HepG2 (cell line): Measurements from ENCODE around the gene UBE2Q1. TPM values are rescaled to one million over a fixed set of nuclear protein-coding genes. Genes with fewer than 3 reads are reported as not detected.

Experiments
- ATF3 ChIP-seq: sonication (generic); formaldehyde crosslinking; IDR thresholded peaks from 2 replicates; pipeline ENCODE4 v1.4.0; 2020; ENCODE audit warnings: missing genetic modification reagents
- BCL6 ChIP-seq: IDR thresholded peaks from 2 replicates; pipeline ENCODE4 v1.6.1; 2016; ENCODE audit warnings: missing genetic modification reagents, missing compliant biosample characterization
- CBX1 ChIP-seq: IDR thresholded peaks from one replicate; pipeline ENCODE4 v1.6.1; 2016; ENCODE audit warnings: antibody characterized with exemption, low read depth
- GABPA ChIP-seq, 2 experiments: IDR thresholded peaks; 2 replicates each; pipeline ENCODE4 v1.6.1; 2011 to 2016; ENCODE audit warnings: low read depth in 2 of 2, low read length in 1 of 2, missing biosample characterization in 1 of 2, missing genetic modification characterization in 1 of 2
- GATAD2A ChIP-seq: IDR thresholded peaks from 2 replicates; pipeline ENCODE4 v1.6.1; 2016
- HMG20A ChIP-seq: IDR thresholded peaks from 2 replicates; pipeline ENCODE4 v1.6.1; 2016; ENCODE audit warnings: borderline replicate concordance
- KDM1A ChIP-seq: IDR thresholded peaks from 2 replicates; pipeline ENCODE4 v1.6.1; 2016; ENCODE audit warnings: missing compliant biosample characterization
- MBD4 ChIP-seq: IDR thresholded peaks from 2 replicates; pipeline ENCODE4 v1.6.1; 2012; ENCODE audit warnings: low read length, inconsistent platforms, borderline replicate concordance
- MTF1 ChIP-seq: sonication (generic); formaldehyde crosslinking; IDR thresholded peaks from 2 replicates; pipeline ENCODE4 v1.5.0; 2020; ENCODE audit warnings: missing genetic modification reagents
- NFKBIZ ChIP-seq: IDR thresholded peaks from 2 replicates; pipeline ENCODE4 v1.6.1; 2018; ENCODE audit warnings: missing genetic modification reagents, missing compliant biosample characterization
- NFRKB ChIP-seq: fragments of 450-650 bp; IDR thresholded peaks from 2 replicates; pipeline ENCODE4 v1.6.1; 2017
- RFXANK ChIP-seq: IDR thresholded peaks from 2 replicates; pipeline ENCODE4 v1.6.1; 2016
- SRY ChIP-seq: sonication (generic); formaldehyde crosslinking; IDR thresholded peaks from 2 replicates; pipeline ENCODE4 v1.8.0; 2022; ENCODE audit warnings: mild to moderate bottlenecking, missing genetic modification reagents
- THYN1 ChIP-seq: sonication (generic); formaldehyde crosslinking; IDR thresholded peaks from 2 replicates; pipeline ENCODE4 v1.8.1; 2023; ENCODE audit warnings: low read depth, mild to moderate bottlenecking, moderate library complexity, missing genetic modification reagents, borderline replicate concordance
- TP53 ChIP-seq: sonication (generic); formaldehyde crosslinking; conservative IDR thresholded peaks from 2 replicates; pipeline ENCODE4 v1.4.0; 2020; ENCODE audit warnings: missing genetic modification reagents
- ZNF142 ChIP-seq: sonication (generic); formaldehyde crosslinking; IDR thresholded peaks from 2 replicates; pipeline ENCODE4 v1.4.0; 2020; ENCODE audit warnings: missing genetic modification reagents
- ZNF251 ChIP-seq: sonication (generic); formaldehyde crosslinking; IDR thresholded peaks from 2 replicates; pipeline ENCODE4 v1.9.0; 2021; ENCODE audit warnings: mild to moderate bottlenecking, missing genetic modification reagents
- ZNF552 ChIP-seq: sonication (generic); formaldehyde crosslinking; IDR thresholded peaks from 2 replicates; pipeline ENCODE4 v1.9.0; 2022; ENCODE audit warnings: missing genetic modification reagents, mild to moderate bottlenecking, borderline replicate concordance
- ZNF567 ChIP-seq: sonication (generic); formaldehyde crosslinking; IDR thresholded peaks from 2 replicates; pipeline ENCODE4 v1.8.1; 2023; ENCODE audit warnings: mild to moderate bottlenecking, missing genetic modification reagents, borderline replicate concordance
- ZNF574 ChIP-seq: sonication (generic); formaldehyde crosslinking; IDR thresholded peaks from 2 replicates; pipeline ENCODE4 v1.4.0; 2020; ENCODE audit warnings: missing genetic modification reagents
- polyA plus RNA-seq, 8 experiments: library from polyadenylated mRNA; depleted of rRNA in 3 of 8; stranded (reverse) in 7 of 8; unstranded in 1 of 8; fragments of >200 nt; fragmentation: Illumina TruSeq in 4 of 8; extraction: Trizol in 4 of 8; gene quantifications; 2 replicates each; pipeline versions ENCODE4 v1.2.1 to v1.2.3, GENCODE V29; 2011 to 2016; ENCODE audit warnings: low read depth in 4 of 8, missing spikeins in 1 of 8, mixed read lengths in 1 of 8; ENCODE audit not compliant: insufficient read depth in 1 of 8
- total RNA-seq, 5 experiments: library from RNA; depleted of rRNA; stranded (reverse); fragments of >200 nt; fragmentation: Illumina TruSeq; extraction: Trizol; gene quantifications; 2 replicates each; pipeline ENCODE4 v1.2.3, GENCODE V29; 2016; ENCODE audit warnings: low read depth in 1 of 5

Gene UBE2Q1
- total and polyA plus RNA-seq, 2 of the 13 experiments (the other 11 are each of a cell fraction or from before 2014, with no cell fraction given): 11.7 to 41.7 TPM

- peak; percentile 85 for TF ChIP-seq ZNF574
- peak; percentile 95 for TF ChIP-seq ZNF142 (CRISPR knock-in tag)
- no peak for TF ChIP-seq KDM1A (CRISPR knock-in tag)
- no peak for TF ChIP-seq NFRKB
- no peak for TF ChIP-seq TP53 (CRISPR knock-in tag)
- TF ChIP-seq NFKBIZ (CRISPR knock-in tag): peak; percentile 90
- no peak for TF ChIP-seq MBD4
- TF ChIP-seq GATAD2A: no peak
- TF ChIP-seq ATF3: peak; percentile 74; the same call in 1 of the 2 replicates
- peak; percentile 47; the same call in 1 of the 2 replicates for TF ChIP-seq BCL6 (CRISPR knock-in tag)
- TF ChIP-seq GABPA (IDR thresholded peaks at IDR 0.05; ENCODE audit: low read depth, low read length): no peak
- no peak for TF ChIP-seq GABPA (CRISPR knock-in tag; IDR thresholded peaks at IDR 0.05; ENCODE audit: low read depth)
- TF ChIP-seq THYN1 (CRISPR knock-in tag): 0 out of 2 replicates have a peak, but pooled peaks have one; percentile 63
- peak; percentile 99 for TF ChIP-seq SRY
- TF ChIP-seq ZNF251 (CRISPR knock-in tag): no peak
- peak; percentile 30; the same call in 1 of the 2 replicates for TF ChIP-seq HMG20A (CRISPR knock-in tag)
- peak; percentile 89; the same call in 1 of the 2 replicates for TF ChIP-seq RFXANK (CRISPR knock-in tag)
- TF ChIP-seq MTF1: peak; percentile 80; the same call in 1 of the 2 replicates
- no peak for TF ChIP-seq CBX1
- TF ChIP-seq ZNF567 (CRISPR knock-in tag): no peak
- 0 out of 2 replicates have a peak, but pooled peaks have one; percentile 60 for TF ChIP-seq ZNF552
Measured at GRCh38 chr1:154567386-154568156, 9.1 kb upstream of the UBE2Q1 start, which contains the start of gene CHRNB2 (continued).
